ENCODE data around the gene FAM89A.
"Not testable (repeated sequence)": the region's sequence is repeated elsewhere in the genome, so short reads cannot be mapped to it uniquely, and the experiment has no call there.

Gene FAM89A

DNA sequence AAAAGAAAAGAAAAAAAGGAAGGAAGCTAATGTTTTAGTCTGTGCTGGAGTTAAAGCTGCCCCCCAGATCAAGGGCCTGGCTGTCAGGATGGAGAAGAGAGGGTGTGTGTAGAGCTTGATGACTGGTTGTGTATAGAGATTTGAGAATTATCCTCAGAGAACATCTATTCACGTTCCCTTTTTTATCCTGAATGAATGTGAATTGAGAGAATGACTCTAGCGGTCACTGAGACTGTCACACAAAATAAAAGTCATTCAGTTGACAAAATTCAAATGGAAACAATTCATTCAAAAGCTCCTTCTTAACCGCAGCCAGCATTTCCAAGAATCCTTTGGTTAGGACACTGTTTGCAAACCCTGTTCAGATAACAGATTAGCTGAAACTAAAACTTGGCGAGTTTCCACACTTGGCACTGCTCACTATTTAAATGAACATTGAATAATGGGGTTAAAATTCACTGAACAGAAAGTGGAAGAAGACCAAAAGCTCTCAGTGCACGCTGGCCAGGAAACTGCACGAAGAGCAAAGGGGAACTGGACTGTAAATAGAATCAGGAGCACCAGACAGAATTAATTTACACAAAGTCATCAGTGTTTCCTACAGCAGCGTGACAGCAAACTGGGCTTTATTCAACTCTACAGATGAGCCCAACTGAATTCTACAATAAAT is 13.6 kb upstream of the FAM89A start:
- Histone ChIP-seq H3K36me3 (ENCODE audit: control insufficient read depth, insufficient read depth, low read length) (no peaks in the 10 kb centered on the region), H3K9me3 (ENCODE audit: control insufficient read depth, low read length) (no peaks in the 10 kb centered on the region), H3K9ac (no peak overlapping the region), H2AFZ (peak overlapping the region; percentile 31), H3K27me3 (ENCODE audit: control insufficient read depth, insufficient read depth, low read length) (no peaks in the 10 kb centered on the region), H3K79me2 (no peaks in the 10 kb centered on the region), H3K27ac (no peak overlapping the region), H3K4me2 (ENCODE audit: low read length) (peak overlapping the region; percentile 57), H3K4me3 (ENCODE audit: low read depth, low read length) (peak overlapping the region; percentile 27), H3K4me1 (no peaks in the 10 kb centered on the region)
- TF ChIP-seq, protein P1, sequence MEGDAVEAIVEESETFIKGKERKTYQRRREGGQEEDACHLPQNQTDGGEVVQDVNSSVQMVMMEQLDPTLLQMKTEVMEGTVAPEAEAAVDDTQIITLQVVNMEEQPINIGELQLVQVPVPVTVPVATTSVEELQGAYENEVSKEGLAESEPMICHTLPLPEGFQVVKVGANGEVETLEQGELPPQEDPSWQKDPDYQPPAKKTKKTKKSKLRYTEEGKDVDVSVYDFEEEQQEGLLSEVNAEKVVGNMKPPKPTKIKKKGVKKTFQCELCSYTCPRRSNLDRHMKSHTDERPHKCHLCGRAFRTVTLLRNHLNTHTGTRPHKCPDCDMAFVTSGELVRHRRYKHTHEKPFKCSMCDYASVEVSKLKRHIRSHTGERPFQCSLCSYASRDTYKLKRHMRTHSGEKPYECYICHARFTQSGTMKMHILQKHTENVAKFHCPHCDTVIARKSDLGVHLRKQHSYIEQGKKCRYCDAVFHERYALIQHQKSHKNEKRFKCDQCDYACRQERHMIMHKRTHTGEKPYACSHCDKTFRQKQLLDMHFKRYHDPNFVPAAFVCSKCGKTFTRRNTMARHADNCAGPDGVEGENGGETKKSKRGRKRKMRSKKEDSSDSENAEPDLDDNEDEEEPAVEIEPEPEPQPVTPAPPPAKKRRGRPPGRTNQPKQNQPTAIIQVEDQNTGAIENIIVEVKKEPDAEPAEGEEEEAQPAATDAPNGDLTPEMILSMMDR (IDR thresholded peaks at IDR 0.05) = no peak

DNA sequence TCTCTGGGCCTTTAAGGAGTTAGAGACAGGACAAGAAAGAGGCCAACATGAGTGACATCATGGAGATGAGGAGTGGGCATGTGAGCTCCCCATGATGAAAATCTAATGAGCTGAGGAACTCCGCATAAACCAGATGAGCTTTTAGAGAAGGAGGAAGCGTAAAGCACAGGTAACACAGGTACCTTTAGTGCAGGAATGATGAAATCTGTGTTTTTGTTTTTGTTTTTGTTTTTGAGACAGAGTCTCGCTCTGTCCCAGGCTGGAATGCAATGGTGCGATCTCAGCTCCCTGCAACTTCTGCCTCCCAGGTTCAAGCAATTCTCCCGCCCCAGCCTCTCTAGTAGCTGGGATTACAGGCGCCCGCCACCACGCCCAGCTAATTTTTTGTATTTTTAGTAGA is 12.7 kb upstream of the FAM89A start:
- H3K79me2 ChIP-seq = no peaks in the 10 kb centered on the region
- H3K4me1 ChIP-seq = no peaks in the 10 kb centered on the region
- H3K4me3 ChIP-seq (ENCODE audit: low read depth, low read length) = no peak overlapping the region
- H2AFZ ChIP-seq = no peak overlapping the region
- no peaks in the 10 kb centered on the region for H3K36me3 ChIP-seq (ENCODE audit: control insufficient read depth, insufficient read depth, low read length)
- no peak overlapping the region for H3K27ac ChIP-seq
- TF ChIP-seq, protein P1 (IDR thresholded peaks at IDR 0.05) = no peak
- H3K9ac ChIP-seq = no peak overlapping the region
- H3K4me2 ChIP-seq (ENCODE audit: low read length) = no peak overlapping the region
- no peaks in the 10 kb centered on the region for H3K9me3 ChIP-seq (ENCODE audit: control insufficient read depth, low read length)
- H3K27me3 ChIP-seq (ENCODE audit: control insufficient read depth, insufficient read depth, low read length) = no peaks in the 10 kb centered on the region

DNA sequence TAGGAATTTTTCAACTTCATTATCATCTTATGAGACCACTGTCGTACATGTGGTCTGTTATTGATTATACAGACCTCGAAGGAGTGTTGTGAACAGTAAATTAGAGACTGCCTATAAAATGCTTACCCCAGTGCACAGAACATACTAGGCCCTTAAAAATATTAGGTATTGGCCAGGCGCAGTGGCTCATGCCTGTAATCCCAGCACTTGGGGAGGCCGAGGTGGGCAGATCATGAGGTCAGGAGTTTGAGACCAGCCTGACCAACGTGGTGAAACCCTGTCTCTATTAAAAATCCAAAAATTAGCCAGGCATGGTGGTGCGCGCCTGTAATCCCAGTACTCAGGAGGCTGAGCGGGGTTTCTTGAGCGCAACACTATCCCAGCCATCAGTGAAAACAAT is 10.9 kb upstream of the FAM89A start:
- not testable (repeated sequence) for H3K4me3 ChIP-seq (ENCODE audit: low read depth, low read length); H3K9me3 ChIP-seq (ENCODE audit: control insufficient read depth, low read length); H3K36me3 ChIP-seq (ENCODE audit: control insufficient read depth, insufficient read depth, low read length); H3K4me2 ChIP-seq (ENCODE audit: low read length); H3K4me1 ChIP-seq; H3K27me3 ChIP-seq (ENCODE audit: control insufficient read depth, insufficient read depth, low read length); H2AFZ ChIP-seq; H3K9ac ChIP-seq; H3K79me2 ChIP-seq; H3K27ac ChIP-seq

DNA sequence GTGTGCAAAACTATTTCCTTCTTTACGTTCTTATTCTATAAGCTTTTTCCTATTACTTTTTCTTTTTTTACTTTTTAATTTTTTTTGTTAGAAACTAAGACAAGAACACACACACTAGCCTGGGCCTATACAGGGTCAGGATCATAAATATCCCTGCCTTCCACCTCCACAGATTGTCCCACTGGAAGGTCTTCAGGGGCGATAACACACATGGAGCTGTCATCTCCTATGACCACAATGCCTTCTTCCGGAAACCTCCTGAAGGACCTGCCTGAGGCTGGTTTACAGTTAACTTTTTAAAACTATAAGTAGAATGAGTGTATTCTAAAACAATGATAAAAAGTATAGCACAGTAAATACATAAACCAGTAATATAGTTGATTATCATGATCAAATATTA is 10.3 kb upstream of the FAM89A start:
- H3K27me3 ChIP-seq (ENCODE audit: control insufficient read depth, insufficient read depth, low read length) = no peaks in the 10 kb centered on the region
- H3K9ac ChIP-seq = no peak overlapping the region
- no peak overlapping the region for H2AFZ ChIP-seq
- no peak overlapping the region for H3K4me3 ChIP-seq (ENCODE audit: low read depth, low read length)
- H3K27ac ChIP-seq = no peak overlapping the region
- no peak overlapping the region for H3K4me2 ChIP-seq (ENCODE audit: low read length)
- no peaks in the 10 kb centered on the region for H3K79me2 ChIP-seq
- TF ChIP-seq, protein P1 (IDR thresholded peaks at IDR 0.05) = no peak
- H3K4me1 ChIP-seq = no peaks in the 10 kb centered on the region
- no peaks in the 10 kb centered on the region for H3K36me3 ChIP-seq (ENCODE audit: control insufficient read depth, insufficient read depth, low read length)
- no peaks in the 10 kb centered on the region for H3K9me3 ChIP-seq (ENCODE audit: control insufficient read depth, low read length)

DNA sequence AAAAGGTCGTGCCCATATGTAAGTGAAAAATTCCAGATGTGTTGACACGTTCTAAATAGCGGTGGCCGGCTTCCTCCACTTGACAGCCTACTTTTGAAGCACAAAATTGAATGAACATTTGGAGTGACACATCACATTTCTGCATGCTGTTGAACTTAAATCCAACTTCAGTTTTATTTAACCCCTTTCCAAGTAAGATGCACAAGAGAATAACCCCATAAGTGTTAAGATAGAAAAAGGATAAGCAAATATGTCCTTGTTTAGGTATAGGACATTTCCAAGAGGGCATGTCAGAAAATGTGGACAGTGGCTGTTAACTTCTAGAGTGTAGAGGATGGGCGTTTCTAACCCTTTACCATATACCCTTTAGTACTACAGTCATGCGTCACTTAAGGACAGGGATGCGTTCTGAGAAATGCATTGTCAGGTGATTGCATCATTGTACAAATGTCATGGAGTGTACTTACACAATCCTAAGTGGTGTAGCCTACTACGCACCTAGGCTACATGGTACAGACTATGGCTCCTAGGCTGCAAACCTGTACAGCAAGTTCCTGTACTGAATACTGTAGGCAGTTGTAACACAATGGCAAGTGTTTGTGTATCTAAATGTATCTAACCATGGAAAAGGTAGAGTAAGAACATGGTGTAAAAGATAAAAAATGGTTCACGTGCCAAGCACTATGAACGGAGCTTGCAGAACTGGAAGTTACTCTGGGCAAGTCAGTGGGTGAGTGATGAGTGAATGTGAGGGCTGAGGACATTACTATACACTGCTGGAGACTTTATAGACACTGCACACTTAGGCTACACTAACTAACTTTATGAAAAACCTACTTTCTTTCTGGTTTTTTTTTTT is 9.3 kb upstream of the FAM89A start:
- TF ChIP-seq, protein P1 (IDR thresholded peaks at IDR 0.05) = no peak
- Histone ChIP-seq H3K36me3 (ENCODE audit: control insufficient read depth, insufficient read depth, low read length) (no peaks in the 10 kb centered on the region), H3K4me2 (ENCODE audit: low read length) (no peak overlapping the region)

DNA sequence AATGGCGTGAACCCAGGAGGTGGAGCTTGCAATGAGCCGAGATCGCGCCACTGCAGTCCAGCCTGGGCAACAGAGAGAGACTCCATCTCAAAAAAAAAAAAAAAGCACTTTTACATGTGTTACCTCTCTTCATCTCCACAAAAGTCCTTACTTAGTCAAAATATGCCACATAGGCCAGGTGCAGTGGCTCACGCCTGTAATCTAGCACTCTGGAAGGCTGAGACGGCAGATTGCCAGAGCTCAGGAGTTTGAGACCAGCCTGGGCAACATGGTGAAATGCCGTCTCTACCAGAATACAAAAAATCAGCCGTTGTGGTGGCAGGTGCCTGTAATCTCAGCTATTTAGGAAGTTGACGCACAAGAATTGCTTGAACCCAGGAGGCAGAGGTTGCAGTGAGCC is 8.4 kb upstream of the FAM89A start:
- H3K27me3 ChIP-seq (ENCODE audit: control insufficient read depth, insufficient read depth, low read length); H3K4me1 ChIP-seq; H3K9me3 ChIP-seq (ENCODE audit: control insufficient read depth, low read length); H3K9ac ChIP-seq; H2AFZ ChIP-seq; H3K79me2 ChIP-seq; H3K4me3 ChIP-seq (ENCODE audit: low read depth, low read length); H3K36me3 ChIP-seq (ENCODE audit: control insufficient read depth, insufficient read depth, low read length); H3K4me2 ChIP-seq (ENCODE audit: low read length); H3K27ac ChIP-seq: not testable (repeated sequence)

More for the DNA sequence above, 9.3 kb upstream of the FAM89A start:
- H3K27ac ChIP-seq = no peak overlapping the region
- no peak overlapping the region for H3K9ac ChIP-seq
- no peaks in the 10 kb centered on the region for H3K27me3 ChIP-seq (ENCODE audit: control insufficient read depth, insufficient read depth, low read length)
- H3K9me3 ChIP-seq (ENCODE audit: control insufficient read depth, low read length) = no peaks in the 10 kb centered on the region
- H3K79me2 ChIP-seq = no peaks in the 10 kb centered on the region
- no peak overlapping the region for H2AFZ ChIP-seq
- H3K4me3 ChIP-seq (ENCODE audit: low read depth, low read length) = no peak overlapping the region
- no peaks in the 10 kb centered on the region for H3K4me1 ChIP-seq

DNA sequence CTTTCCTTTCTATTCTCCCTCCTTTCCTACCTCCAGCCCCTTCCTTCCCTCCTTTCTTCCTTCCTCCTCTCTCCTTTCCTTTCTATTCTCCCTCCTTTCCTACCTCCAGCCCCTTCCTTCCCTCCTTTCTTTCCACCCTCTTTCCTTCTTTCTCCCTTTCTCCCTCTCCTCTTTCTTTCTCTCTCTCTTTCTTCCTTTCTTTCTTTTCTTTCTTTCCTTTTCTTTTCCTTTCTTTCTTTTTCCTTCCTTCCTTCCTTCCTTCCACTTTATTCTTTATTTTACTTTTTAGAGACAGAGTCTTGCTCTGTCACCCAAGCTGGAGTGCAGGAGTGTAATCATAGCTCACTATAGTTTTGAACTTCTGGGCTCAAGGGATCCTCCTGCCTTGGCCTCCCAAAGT is 7.5 kb upstream of the FAM89A start:
- H3K4me2 ChIP-seq (ENCODE audit: low read length); H3K79me2 ChIP-seq; H3K9me3 ChIP-seq (ENCODE audit: control insufficient read depth, low read length); H2AFZ ChIP-seq; H3K4me3 ChIP-seq (ENCODE audit: low read depth, low read length); H3K27me3 ChIP-seq (ENCODE audit: control insufficient read depth, insufficient read depth, low read length); H3K4me1 ChIP-seq; H3K36me3 ChIP-seq (ENCODE audit: control insufficient read depth, insufficient read depth, low read length); H3K9ac ChIP-seq; H3K27ac ChIP-seq: not testable (repeated sequence)

All from parathyroid adenoma (tissue), 2 donors.